ENCODE results near the gene UGT1A3. TPM values are rescaled to one million over a fixed set of nuclear protein-coding genes. Genes with fewer than 3 reads are reported as not detected.

The UGT1A3 gene
- total RNA-seq, 4 donors from 2014 or later, result 2.8 to 7.6 (median 3.4) TPM

- intact Hi-C loops (cut with DNase I), result no loop called here
- no peaks in the 10 kb centered on the region for H3K4me1 ChIP-seq
- no peaks in the 10 kb centered on the region for H3K27me3 ChIP-seq
- TF ChIP-seq CTCF (IDR thresholded peaks at IDR 0.05) (no peak), POLR2A (IDR thresholded peaks at IDR 0.05) (no peak)
- H3K27ac ChIP-seq, result no peak overlapping the region
- peaks cover 0 to 20% (median 0%) of the 10 kb centered on the region in 3 donors for H3K9me3 ChIP-seq
- DNase-seq, result no peak
- WGBS, 2 donors, result 90 to 91% methylated on average over 5 of the region's 5 CpGs
- H3K36me3 ChIP-seq, result peaks cover 0 to 62% (median 0%) of the 10 kb centered on the region in 3 donors
- H3K4me3 ChIP-seq, result no peak overlapping the region
Observed at GRCh38 chr2:233773854-233774253, 45.0 kb downstream of the UGT1A3 start.

DNA sequence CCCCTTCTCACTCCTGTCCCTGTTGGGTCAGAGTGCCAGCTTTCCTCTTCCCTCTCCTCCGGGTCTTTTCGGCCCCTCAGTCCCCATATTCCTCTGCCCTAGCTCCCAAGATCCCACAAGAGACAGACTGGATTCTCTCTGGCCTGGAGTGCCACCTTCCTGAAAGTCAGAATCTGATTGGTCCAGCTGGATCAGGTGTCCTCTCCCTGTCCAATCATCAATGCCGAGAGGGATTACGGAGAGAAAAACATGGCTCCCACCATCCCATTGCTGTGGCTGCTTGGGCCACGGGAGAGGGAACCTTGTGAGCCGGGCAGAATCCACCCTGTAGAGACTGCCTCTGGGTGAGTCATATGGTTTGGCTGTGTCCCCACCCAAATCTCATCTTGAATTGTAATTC, 46.6 kb downstream of the UGT1A3 start:
- 75 to 86% methylated on average over 3 to 4 of the region's 6 CpGs for WGBS, 2 donors
- TF ChIP-seq CTCF (IDR thresholded peaks at IDR 0.05) (no peak), POLR2A (IDR thresholded peaks at IDR 0.05) (no peak)
- Histone ChIP-seq H3K36me3 (peaks cover 0 to 47% (median 0%) of the 10 kb centered on the region in 3 donors), H3K27ac (no peak overlapping the region), H3K4me3 (no peak overlapping the region), H3K9me3 (peaks cover 0 to 20% (median 0%) of the 10 kb centered on the region in 3 donors), H3K4me1 (no peaks in the 10 kb centered on the region), H3K27me3 (peaks cover 0 to 4% (median 0%) of the 10 kb centered on the region in 4 donors)
- intact Hi-C loops (cut with DNase I), result no loop called here
- DNase-seq, result no peak

- WGBS, 2 donors, result 79 to 90% methylated on average over 2 of the region's 2 CpGs
- intact Hi-C loops (cut with DNase I), result no loop called here
- no peak for DNase-seq
- Histone ChIP-seq H3K4me1 (no peaks in the 10 kb centered on the region), H3K27me3 (peaks cover 0 to 4% (median 0%) of the 10 kb centered on the region in 4 donors), H3K27ac (no peak within 1 kb of the TSS), H3K4me3 (no peak within 1 kb of the TSS), H3K9me3 (peaks cover 0 to 20% (median 0%) of the 10 kb centered on the region in 3 donors), H3K36me3 (peaks cover 0 to 20% (median 0%) of the 10 kb centered on the region in 3 donors)
- TF ChIP-seq POLR2A (IDR thresholded peaks at IDR 0.05), result no peak
- TF ChIP-seq CTCF (IDR thresholded peaks at IDR 0.05), result no peak
Observed at GRCh38 chr2:233778030-233778429, 49.2 kb downstream of the UGT1A3 start, which contains the start of gene MROH2A. TSS of gene MROH2A (plus strand) at chr2:233778330. CDS start at chr2:233779359, 1,029 bp downstream.

- intact Hi-C loops (cut with DNase I), result no loop called here
- TF ChIP-seq POLR2A (IDR thresholded peaks at IDR 0.05), result no peak
- no peak for TF ChIP-seq CTCF (IDR thresholded peaks at IDR 0.05)
- Histone ChIP-seq H3K27ac (no peak overlapping the region), H3K4me3 (no peak overlapping the region), H3K9me3 (peaks cover 0 to 20% (median 0%) of the 10 kb centered on the region in 3 donors), H3K4me1 (no peaks in the 10 kb centered on the region), H3K36me3 (peaks cover 0 to 5% (median 0%) of the 10 kb centered on the region in 3 donors), H3K27me3 (peaks cover 0 to 9% (median 0%) of the 10 kb centered on the region in 4 donors)
- 90% methylated on average over 2 of the region's 4 CpGs; no CpG with 5 or more reads in 1 of the 2 donors for WGBS, 2 donors
- no peak for DNase-seq
Observed at GRCh38 chr2:233779722-233780121, 50.9 kb downstream of the UGT1A3 start.

DNA sequence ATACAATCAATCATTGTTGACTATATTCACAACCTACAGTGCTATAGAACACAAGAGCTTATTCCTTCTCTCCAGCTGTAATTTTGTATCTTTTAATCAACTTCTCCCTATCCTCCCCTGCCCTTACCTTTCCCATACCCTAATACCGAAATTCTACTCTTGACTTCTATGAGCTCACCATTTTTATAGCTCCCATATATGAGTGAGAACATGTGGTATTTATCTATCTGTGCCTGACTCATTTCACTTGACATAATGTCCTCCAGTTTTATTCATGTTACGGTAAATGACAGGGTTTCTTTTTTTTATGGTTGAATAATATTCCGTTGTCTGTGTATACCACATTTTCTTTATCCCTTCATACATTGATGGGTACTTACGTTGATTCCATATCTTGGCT, 51.9 kb downstream of the UGT1A3 start:
- no peak for DNase-seq
- no peaks in the 10 kb centered on the region for H3K4me1 ChIP-seq
- intact Hi-C loops (cut with DNase I), result no loop called here
- H3K4me3 ChIP-seq, result no peak overlapping the region
- H3K9me3 ChIP-seq, result peaks cover 0 to 12% (median 0%) of the 10 kb centered on the region in 3 donors
- 84 to 92% methylated on average over 4 of the region's 4 CpGs for WGBS, 2 donors
- TF ChIP-seq POLR2A (IDR thresholded peaks at IDR 0.05) (no peak), CTCF (IDR thresholded peaks at IDR 0.05) (no peak)
- H3K27ac ChIP-seq, result no peak overlapping the region
- H3K36me3 ChIP-seq, result no peaks in the 10 kb centered on the region
- H3K27me3 ChIP-seq, result peaks cover 0 to 11% (median 0%) of the 10 kb centered on the region in 4 donors
